ENCODE results near the gene RSPRY1.

- TF ChIP-seq GATA2 (IDR thresholded peaks at IDR 0.05; ENCODE audit: low read depth, low read length) = no peak
- no peak for TF ChIP-seq GATA3 (IDR thresholded peaks at IDR 0.05; ENCODE audit: low read depth, low read length)
Observed at GRCh38 chr16:57255686-57256415, 69.7 kb downstream of the RSPRY1 start.
